Immature natural killer cell (primary cell): ENCODE data around the gene ADGRB2. TPM values are rescaled to one million over a fixed set of nuclear protein-coding genes. Genes with fewer than 3 reads are reported as not detected.

Experiments used
- DNase-seq, 3 donors: peaks; one replicate each; pipeline ENCODE4 v3.0.0; 2022; ENCODE audit warnings: mixed read lengths in 1 of 3
- H3K27ac Mint-ChIP-seq, 6 donors: one replicate each; pipeline ENCODE4 v1.8.0; 2020; ENCODE audit warnings: mixed read lengths in 6 of 6, mild to moderate bottlenecking in 5 of 6, inconsistent platforms in 4 of 6, moderate library complexity in 3 of 6
- H3K27me3 Mint-ChIP-seq, 3 donors: one replicate each; pipeline ENCODE4 v1.8.0; 2020 to 2021; ENCODE audit warnings: low read depth in 3 of 3, mild to moderate bottlenecking in 3 of 3, mixed read lengths in 3 of 3, moderate library complexity in 3 of 3, inconsistent platforms in 1 of 3
- H3K36me3 Mint-ChIP-seq, 3 donors: one replicate each; pipeline ENCODE4 v1.8.0; 2020; ENCODE audit warnings: mixed read lengths in 3 of 3, inconsistent platforms in 2 of 3, mild to moderate bottlenecking in 2 of 3
- H3K4me1 Mint-ChIP-seq, 2 donors: one replicate each; pipeline ENCODE4 v1.8.0; 2020; ENCODE audit warnings: inconsistent platforms in 2 of 2, mild to moderate bottlenecking in 2 of 2, mixed read lengths in 2 of 2, moderate library complexity in 1 of 2
- H3K4me3 Mint-ChIP-seq, 5 donors: one replicate each; pipeline ENCODE4 v1.8.0; 2020; ENCODE audit warnings: mild to moderate bottlenecking in 5 of 5, mixed read lengths in 5 of 5, inconsistent platforms in 3 of 5, moderate library complexity in 3 of 5
- H3K9me3 Mint-ChIP-seq, 6 donors: one replicate each; pipeline ENCODE4 v1.8.0; 2020; ENCODE audit warnings: mild to moderate bottlenecking in 6 of 6, mixed read lengths in 6 of 6, inconsistent platforms in 4 of 6, moderate library complexity in 3 of 6
- polyA plus RNA-seq, 3 donors: library from polyadenylated mRNA; unstranded; fragments of 300-500 nt; fragmentation: Illumina TruSeq; gene quantifications; one replicate each; pipeline ENCODE4 v1.2.3, GENCODE V29; 2021

Gene ADGRB2
- polyA plus RNA-seq, 3 donors from 2014 or later = 0.36 to 2.1 TPM; not detected in 1

GRCh38 chr1:31791131-31791858 lies 27.2 kb upstream of the ADGRB2 start:
- no peaks in the 10 kb centered on the region for H3K36me3 Mint-ChIP-seq
- H3K27ac Mint-ChIP-seq = no peak overlapping the region
- no peak overlapping the region for H3K4me3 Mint-ChIP-seq
- peaks cover 5 to 12% (median 9%) of the 10 kb centered on the region in 3 donors for H3K27me3 Mint-ChIP-seq
- no peaks in the 10 kb centered on the region for H3K9me3 Mint-ChIP-seq
- no peak for DNase-seq
- H3K4me1 Mint-ChIP-seq = peaks cover 10 to 17% of the 10 kb centered on the region in 2 donors

GRCh38 chr1:31790641-31791091 lies 26.5 kb upstream of the ADGRB2 start:
- no peak overlapping the region for H3K27ac Mint-ChIP-seq
- H3K27me3 Mint-ChIP-seq = peaks cover 5 to 12% (median 9%) of the 10 kb centered on the region in 3 donors
- peak overlapping the region in 1 of 5 donors; percentile 27 for H3K4me3 Mint-ChIP-seq
- no peaks in the 10 kb centered on the region for H3K36me3 Mint-ChIP-seq
- DNase-seq = no peak
- H3K4me1 Mint-ChIP-seq = peaks cover 10 to 17% of the 10 kb centered on the region in 2 donors
- H3K9me3 Mint-ChIP-seq = no peaks in the 10 kb centered on the region

- H3K27ac Mint-ChIP-seq = peak overlapping the region in 2 of 6 donors; percentile 48 to 69
- peaks cover 10 to 17% of the 10 kb centered on the region in 2 donors for H3K4me1 Mint-ChIP-seq
- DNase-seq = no peak
- no peaks in the 10 kb centered on the region for H3K9me3 Mint-ChIP-seq
- no peaks in the 10 kb centered on the region for H3K36me3 Mint-ChIP-seq
- peaks cover 5 to 12% (median 9%) of the 10 kb centered on the region in 3 donors for H3K27me3 Mint-ChIP-seq
- peak overlapping the region in 3 of 5 donors; percentile 21 to 64 (median 55) for H3K4me3 Mint-ChIP-seq
Measured at GRCh38 chr1:31790140-31790539, 26.0 kb upstream of the ADGRB2 start.

DNA sequence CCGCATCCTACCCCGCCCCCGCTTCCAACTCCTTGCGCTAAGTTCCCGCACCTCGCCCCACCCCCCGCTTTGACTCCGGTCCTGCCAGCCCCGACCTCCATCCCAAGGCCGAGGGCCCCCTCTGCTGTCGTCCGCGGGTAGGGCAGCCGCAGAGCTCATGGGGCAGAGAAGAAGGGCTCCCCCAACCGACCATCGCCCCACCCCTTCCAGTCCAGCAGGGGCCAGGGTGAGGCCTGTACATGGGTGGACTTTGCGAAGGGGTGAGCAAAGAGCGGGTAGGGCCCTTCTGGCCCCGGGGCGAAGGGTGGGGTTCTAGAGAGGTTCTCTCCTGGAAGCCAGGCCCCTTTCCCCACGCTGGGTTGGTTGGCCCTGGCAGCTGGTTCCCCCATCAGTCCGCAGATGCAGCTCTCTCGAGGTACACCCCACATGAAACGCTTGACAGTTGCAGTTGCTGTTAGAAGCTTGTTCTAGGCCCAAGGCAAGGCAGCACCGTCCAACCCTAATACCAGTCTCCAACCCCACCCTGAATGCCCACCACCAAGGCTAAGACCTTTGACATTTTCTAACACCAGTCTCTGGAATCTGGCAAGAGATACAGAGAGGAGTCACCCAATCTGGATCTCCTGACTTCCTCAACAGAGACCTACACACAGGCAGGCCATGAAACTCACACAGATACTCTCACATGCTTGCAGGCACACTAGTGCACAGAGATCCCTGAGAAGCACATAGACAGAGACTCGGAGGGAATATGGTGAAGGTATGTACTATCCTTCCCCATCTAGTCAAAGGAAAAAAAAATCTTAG lies 25.3 kb upstream of the ADGRB2 start:
- Mint-ChIP-seq H3K9me3 (no peaks in the 10 kb centered on the region), H3K4me1 (peaks cover 10 to 17% of the 10 kb centered on the region in 2 donors), H3K36me3 (no peaks in the 10 kb centered on the region), H3K27me3 (peaks cover 5 to 12% (median 9%) of the 10 kb centered on the region in 3 donors), H3K4me3 (peak overlapping the region; percentile 95 to 97 (median 95)), H3K27ac (peak overlapping the region; percentile 65 to 99 (median 96))
- peak; percentile 91 to 92 (median 91) for DNase-seq

DNA sequence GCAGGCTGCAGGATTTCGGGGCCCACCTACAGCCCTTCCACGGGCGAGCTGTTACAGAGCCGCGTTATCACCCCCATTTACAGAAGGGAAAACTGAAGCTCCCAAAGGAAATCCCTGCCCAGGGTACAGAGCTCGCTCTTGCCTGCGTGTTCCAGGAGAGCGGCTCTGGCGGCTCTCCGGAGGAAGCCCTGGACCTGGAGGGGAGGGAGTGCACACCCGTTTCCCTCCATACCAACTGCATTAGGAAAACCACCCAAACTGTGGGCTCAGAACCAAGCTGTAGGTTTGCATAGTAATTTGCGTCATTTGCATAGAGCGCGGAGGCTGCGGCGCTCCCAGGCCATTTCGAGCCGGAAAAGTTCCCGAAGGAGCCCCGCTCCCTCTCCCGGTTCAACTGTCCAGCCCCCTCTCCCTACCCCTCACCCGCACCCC lies 24.7 kb upstream of the ADGRB2 start:
- H3K27ac Mint-ChIP-seq = peak overlapping the region; percentile 94 to 99 (median 97)
- no peak for DNase-seq
- peak overlapping the region; percentile 95 to 97 (median 95) for H3K4me3 Mint-ChIP-seq
- H3K4me1 Mint-ChIP-seq = peaks cover 10 to 17% of the 10 kb centered on the region in 2 donors
- no peaks in the 10 kb centered on the region for H3K36me3 Mint-ChIP-seq
- H3K27me3 Mint-ChIP-seq = peaks cover 5 to 12% (median 9%) of the 10 kb centered on the region in 3 donors
- H3K9me3 Mint-ChIP-seq = no peaks in the 10 kb centered on the region

GRCh38 chr1:31788138-31788824 lies 24.1 kb upstream of the ADGRB2 start:
- H3K9me3 Mint-ChIP-seq = no peaks in the 10 kb centered on the region
- H3K4me3 Mint-ChIP-seq = peak overlapping the region; percentile 95 to 97 (median 95)
- DNase-seq = peak; percentile 91 to 93 (median 93)
- H3K27me3 Mint-ChIP-seq = peaks cover 5 to 12% (median 9%) of the 10 kb centered on the region in 3 donors
- H3K36me3 Mint-ChIP-seq = no peaks in the 10 kb centered on the region
- H3K27ac Mint-ChIP-seq = peak overlapping the region; percentile 94 to 99 (median 97)
- H3K4me1 Mint-ChIP-seq = peaks cover 10 to 17% of the 10 kb centered on the region in 2 donors

GRCh38 chr1:31787786-31788137 lies 23.6 kb upstream of the ADGRB2 start:
- DNase-seq = no peak
- H3K9me3 Mint-ChIP-seq = no peaks in the 10 kb centered on the region
- H3K27ac Mint-ChIP-seq = peak overlapping the region; percentile 94 to 99 (median 97)
- H3K4me1 Mint-ChIP-seq = peaks cover 10 to 17% of the 10 kb centered on the region in 2 donors
- peak overlapping the region; percentile 95 to 97 (median 95) for H3K4me3 Mint-ChIP-seq
- H3K36me3 Mint-ChIP-seq = no peaks in the 10 kb centered on the region
- H3K27me3 Mint-ChIP-seq = peaks cover 5 to 12% (median 8%) of the 10 kb centered on the region in 3 donors

- Mint-ChIP-seq H3K9me3 (no peaks in the 10 kb centered on the region), H3K27me3 (peaks cover 5 to 12% (median 8%) of the 10 kb centered on the region in 3 donors), H3K27ac (peak overlapping the region; percentile 94 to 99 (median 97)), H3K4me3 (peak overlapping the region; percentile 95 to 97 (median 95)), H3K4me1 (peaks cover 10 to 17% of the 10 kb centered on the region in 2 donors), H3K36me3 (no peaks in the 10 kb centered on the region)
- no peak for DNase-seq
Measured at GRCh38 chr1:31787261-31787660, 23.1 kb upstream of the ADGRB2 start.

DNA sequence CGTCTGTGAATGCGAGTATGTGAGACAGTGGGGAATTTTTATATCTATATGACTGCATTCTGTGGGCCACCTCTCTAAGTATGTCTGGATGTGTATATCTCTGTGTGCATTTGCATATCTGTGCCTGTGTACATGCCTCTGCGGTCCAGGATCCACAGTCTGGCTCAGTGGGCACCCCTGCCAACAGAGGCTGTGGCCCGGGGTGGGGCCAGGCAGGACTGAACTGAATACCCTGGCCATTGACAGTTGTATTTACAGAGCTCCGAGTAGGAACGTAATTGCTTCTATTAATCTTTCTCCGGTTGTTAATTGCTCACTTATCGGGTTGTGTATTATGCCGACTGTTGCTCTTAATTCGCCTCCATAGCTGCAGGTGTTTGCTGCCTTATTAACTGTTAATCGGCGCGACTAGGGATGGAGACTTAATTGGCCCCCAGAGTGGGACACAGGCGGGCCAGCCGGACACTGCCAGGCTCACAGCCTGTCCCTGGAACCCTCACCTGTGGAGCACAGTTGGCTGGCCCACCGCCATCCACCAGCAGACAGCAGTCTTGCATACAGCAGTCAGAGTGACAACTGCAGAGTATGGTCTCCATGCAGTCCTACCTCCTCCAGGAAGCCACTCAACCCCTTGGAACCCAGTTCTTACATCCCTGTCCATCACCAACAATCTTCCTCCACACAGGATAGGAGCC lies 22.4 kb upstream of the ADGRB2 start:
- H3K36me3 Mint-ChIP-seq = no peaks in the 10 kb centered on the region
- no peak for DNase-seq
- H3K9me3 Mint-ChIP-seq = no peaks in the 10 kb centered on the region
- peak overlapping the region in 1 of 5 donors; percentile 25 for H3K4me3 Mint-ChIP-seq
- H3K27ac Mint-ChIP-seq = peak overlapping the region in 4 of 6 donors; percentile 36 to 99 (median 74)
- peaks cover 5 to 12% (median 8%) of the 10 kb centered on the region in 3 donors for H3K27me3 Mint-ChIP-seq
- peaks cover 10 to 17% of the 10 kb centered on the region in 2 donors for H3K4me1 Mint-ChIP-seq

- Mint-ChIP-seq H3K9me3 (no peaks in the 10 kb centered on the region), H3K36me3 (no peaks in the 10 kb centered on the region), H3K27me3 (peaks cover 5 to 12% (median 8%) of the 10 kb centered on the region in 3 donors), H3K4me1 (peaks cover 10 to 17% of the 10 kb centered on the region in 2 donors), H3K27ac (no peak overlapping the region), H3K4me3 (no peak overlapping the region)
- no peak for DNase-seq
Measured at GRCh38 chr1:31785947-31786290, 21.8 kb upstream of the ADGRB2 start.

DNA sequence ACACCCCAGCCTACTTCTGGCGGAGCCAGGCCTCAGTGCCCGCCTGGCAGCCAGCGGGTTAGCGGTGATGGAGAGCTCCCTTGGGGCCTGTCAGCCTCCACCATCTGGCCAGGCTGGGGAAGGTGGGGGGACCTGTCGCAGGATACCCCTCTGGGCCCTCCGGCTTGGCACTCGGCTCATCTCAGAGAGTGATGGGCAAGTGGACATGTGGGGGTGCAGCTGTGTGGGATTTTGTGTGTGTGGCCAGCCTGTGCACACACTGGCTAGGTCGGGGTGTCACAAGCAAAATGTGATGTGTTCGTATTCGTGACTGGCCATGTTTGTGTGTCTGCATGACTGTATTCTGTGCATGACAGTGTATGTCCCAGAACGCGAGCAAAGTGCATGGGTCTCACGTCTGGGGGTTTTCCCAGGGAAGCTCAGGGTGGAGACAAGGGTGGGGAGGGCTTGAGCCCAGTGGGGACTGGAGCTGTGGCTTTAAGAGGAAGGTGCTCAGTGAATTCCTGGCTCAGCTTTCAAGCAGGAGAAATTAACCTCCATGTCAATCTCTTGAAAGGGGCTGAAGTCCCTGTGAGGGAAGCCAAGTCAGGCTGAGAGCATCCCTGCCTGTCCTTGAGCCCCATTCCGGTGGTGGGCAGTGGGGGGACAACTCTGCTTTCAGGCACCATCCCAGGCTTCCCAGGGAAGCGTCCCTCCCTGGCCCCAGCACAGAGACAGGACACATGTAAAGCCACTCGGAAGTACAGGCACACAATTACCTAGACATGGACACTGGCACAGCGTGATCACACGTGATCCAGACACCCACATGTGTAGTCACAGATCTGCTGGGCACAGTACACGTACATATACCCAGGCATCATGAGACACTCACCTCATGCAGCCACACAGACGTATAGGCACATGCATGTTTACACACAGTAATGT lies 21.1 kb upstream of the ADGRB2 start:
- no peaks in the 10 kb centered on the region for H3K36me3 Mint-ChIP-seq
- H3K27me3 Mint-ChIP-seq = peaks cover 5 to 12% (median 8%) of the 10 kb centered on the region in 3 donors
- H3K9me3 Mint-ChIP-seq = no peaks in the 10 kb centered on the region
- H3K27ac Mint-ChIP-seq = no peak overlapping the region
- peaks cover 10 to 17% of the 10 kb centered on the region in 2 donors for H3K4me1 Mint-ChIP-seq
- no peak for DNase-seq
- no peak overlapping the region for H3K4me3 Mint-ChIP-seq

- DNase-seq = no peak
- Mint-ChIP-seq H3K27me3 (peaks cover 5 to 12% (median 8%) of the 10 kb centered on the region in 3 donors), H3K4me1 (peaks cover 10 to 11% of the 10 kb centered on the region in 2 donors), H3K36me3 (no peaks in the 10 kb centered on the region), H3K9me3 (no peaks in the 10 kb centered on the region), H3K4me3 (no peak overlapping the region), H3K27ac (peak overlapping the region in 1 of 6 donors; percentile 30)
Measured at GRCh38 chr1:31784356-31785019, 20.3 kb upstream of the ADGRB2 start.
